GM12878 (cell line): ENCODE results near the gene FOXP1. TPM values are rescaled to one million over a fixed set of nuclear protein-coding genes. Genes with fewer than 3 reads are reported as not detected.
A peak's percentile ranks its signal among the peaks of the same experiment; 100 is the strongest.

Experiments used
- ASH2L ChIP-seq: fragments of 300-600, 200-600 bp; sonication (generic); IDR thresholded peaks from 2 replicates; pipeline ENCODE4 v1.6.1; 2017; ENCODE audit warnings: low read depth, mild to moderate bottlenecking, borderline replicate concordance
- BCL3 ChIP-seq: IDR thresholded peaks from 2 replicates; pipeline ENCODE4 v1.6.1; 2011; ENCODE audit warnings: borderline replicate concordance, low read depth, mild to moderate bottlenecking, moderate library complexity, low read length; ENCODE audit not compliant: insufficient read depth, poor library complexity, severe bottlenecking
- BHLHE40 ChIP-seq, 2 experiments: fragments of 450-650 bp in 1 of 2; IDR thresholded peaks; 2 replicates each; pipeline ENCODE4 v1.6.1; 2011 to 2017; ENCODE audit warnings: low read depth in 2 of 2, borderline replicate concordance in 1 of 2, improper control_type of control experiment in 1 of 2, low read length in 1 of 2, mild to moderate bottlenecking in 1 of 2
- BRCA1 ChIP-seq: IDR thresholded peaks from 2 replicates; pipeline ENCODE4 v1.6.1; 2011; ENCODE audit warnings: low read depth, low read length, improper control_type of control experiment
- CBX3 ChIP-seq: fragments of 200-600 bp; sonication (generic); IDR thresholded peaks from 2 replicates; pipeline ENCODE4 v1.6.1; 2016; ENCODE audit warnings: low read depth, borderline replicate concordance
- CUX1 ChIP-seq: IDR thresholded peaks from 2 replicates; pipeline ENCODE4 v1.6.1; 2012; ENCODE audit warnings: improper control_type of control experiment, low read depth, low read length; ENCODE audit not compliant: insufficient replicate concordance
- EED ChIP-seq: sonication (generic); IDR thresholded peaks from 2 replicates; pipeline ENCODE4 v1.6.1; 2016; ENCODE audit warnings: antibody characterized with exemption, low read depth
- EZH2 ChIP-seq: IDR thresholded peaks from 2 replicates; pipeline ENCODE4 v1.6.1; 2012; ENCODE audit warnings: low read depth, mild to moderate bottlenecking, control low read depth, inconsistent platforms, low read length, borderline replicate concordance; ENCODE audit not compliant: control insufficient read depth
- FOS ChIP-seq: IDR thresholded peaks from 3 replicates; pipeline ENCODE4 v1.6.1; 2011; ENCODE audit warnings: borderline replicate concordance; ENCODE audit not compliant: insufficient read length; ENCODE audit errors: extremely low read depth
- FOXM1 ChIP-seq: IDR thresholded peaks from 2 replicates; pipeline ENCODE4 v1.6.1; 2012; ENCODE audit warnings: low read depth, mild to moderate bottlenecking, inconsistent platforms, low read length, moderate library complexity
- JUNB ChIP-seq: IDR thresholded peaks from 2 replicates; pipeline ENCODE4 v1.6.1; 2016; ENCODE audit warnings: antibody characterized with exemption, mild to moderate bottlenecking
- MTA3 ChIP-seq: IDR thresholded peaks from 2 replicates; pipeline ENCODE4 v1.6.1; 2012; ENCODE audit warnings: low read length, inconsistent platforms, borderline replicate concordance
- PAX8 ChIP-seq: fragments of 450-650 bp; IDR thresholded peaks from 2 replicates; pipeline ENCODE4 v1.6.1; 2017; ENCODE audit warnings: mild to moderate bottlenecking, moderate library complexity
- PML ChIP-seq: IDR thresholded peaks from 2 replicates; pipeline ENCODE4 v1.6.1; 2012; ENCODE audit warnings: low read length, inconsistent platforms
- POLR2AphosphoS5 ChIP-seq: IDR thresholded peaks from 2 replicates; pipeline ENCODE4 v1.6.1; 2011; ENCODE audit warnings: mild to moderate bottlenecking, low read length, inconsistent platforms
- RFX5 ChIP-seq: IDR thresholded peaks from 2 replicates; pipeline ENCODE4 v1.6.1; 2011; ENCODE audit warnings: low read depth, low read length, improper control_type of control experiment
- SREBF1 ChIP-seq: IDR thresholded peaks from 2 replicates; pipeline ENCODE4 v1.6.1; 2012; ENCODE audit warnings: mild to moderate bottlenecking, low read length
- SREBF2 ChIP-seq: IDR thresholded peaks from 2 replicates; pipeline ENCODE4 v1.6.1; 2012; ENCODE audit warnings: mild to moderate bottlenecking, low read length
- TARDBP ChIP-seq: IDR thresholded peaks from 2 replicates; pipeline ENCODE4 v1.6.1; 2016; ENCODE audit warnings: borderline replicate concordance
- TBL1XR1 ChIP-seq: IDR thresholded peaks from 2 replicates; pipeline ENCODE4 v1.6.1; 2012; ENCODE audit warnings: low read depth, low read length, improper control_type of control experiment
- YBX1 ChIP-seq: fragments of 450-650 bp; IDR thresholded peaks from 2 replicates; pipeline ENCODE4 v1.6.1; 2016; ENCODE audit warnings: antibody characterized with exemption
- ZBTB40 ChIP-seq: fragments of 450-650 bp; IDR thresholded peaks from 2 replicates; pipeline ENCODE4 v1.6.1; 2016; ENCODE audit warnings: mild to moderate bottlenecking, moderate library complexity, borderline replicate concordance
- ZNF274 ChIP-seq: IDR thresholded peaks from one replicate; pipeline ENCODE4 v1.8.0; 2011; ENCODE audit not compliant: insufficient read length, insufficient read depth
- polyA plus RNA-seq, 11 experiments: library from polyadenylated mRNA; depleted of rRNA in 4 of 11; unstranded in 6 of 11; stranded (reverse) in 5 of 11; fragments of >200 nt; fragmentation: Nextera tagmentation in 4 of 11; fragmentation: Illumina TruSeq in 1 of 11; extraction: Ambion mirVana in 4 of 11; extraction: Trizol in 1 of 11; gene quantifications; 1 replicate in 1 of 11; 2 replicates in 10 of 11; pipeline versions ENCODE4 v1.2.1 to v1.2.3, GENCODE V29; 2011 to 2016; ENCODE audit warnings: inconsistent platforms in 2 of 11, missing spikeins in 2 of 11, low read depth in 1 of 11
- total RNA-seq, 4 experiments: library from RNA; depleted of rRNA in 3 of 4; stranded (reverse); fragments of >200 nt in 3 of 4; fragmentation: Illumina TruSeq in 1 of 4; extraction: Trizol in 1 of 4; gene quantifications; 2 replicates each; pipeline versions ENCODE4 v1.2.1 to v1.2.3, GENCODE V29; 2013 to 2021

The FOXP1 gene
- total and polyA plus RNA-seq, 10 of the 15 experiments (the other 5 are each of a cell fraction or from before 2014, with no cell fraction given): 0.05 to 1.6 (median 0.20) TPM; not detected in 1

- TF ChIP-seq MTA3 (no peak), FOXM1 (peak; percentile 69; the same call in 1 of the 2 replicates), TBL1XR1 (no peak), EED (peak; percentile 29; the same call in 1 of the 2 replicates), BHLHE40 (IDR thresholded peaks at IDR 0.05; ENCODE audit: borderline replicate concordance in 1 of 2, low read depth in 2 of 2, low read length in 1 of 2) (no peak), YBX1 (no peak), SREBF2 (no peak), ASH2L (no peak), RFX5 (no peak), CBX3 (no peak), BRCA1 (no peak), POLR2AphosphoS5 (no peak), SREBF1 (no peak), JUNB (peak; percentile 92), ZBTB40 (no peak), CUX1 (no peak), BCL3 (peak; percentile 36), PML (no peak), EZH2 (no peak), PAX8 (no peak), TARDBP (no peak), ZNF274 (no peak), FOS (no peak)
Observed at GRCh38 chr3:71358243-71358642, 225.3 kb downstream of the FOXP1 start (continued).
